IMR-90 (cell line): ENCODE measurements around the gene MZT2A. TPM values are rescaled to one million over a fixed set of nuclear protein-coding genes. Genes with fewer than 3 reads are reported as not detected.
"Not testable (repeated sequence)": the region's sequence is repeated elsewhere in the genome, so short reads cannot be mapped to it uniquely, and the experiment has no call there.

Experiments
- ATAC-seq: fragments of 200-7000 bp; cut with Tn5 transposase; 2 replicates; pipeline ENCODE4 v1.9.1; 2020; ENCODE audit warnings: low read depth, mild to moderate bottlenecking, moderate library complexity
- BruUV-seq: library from RNA; stranded (reverse); fragments of 400-500 nt; replicated peaks from 2 replicates; lab custom pipeline; 2021; lab: Mats Ljungman, UMichigan
- CTCF ChIA-PET: fragments of 300-600 bp; formaldehyde crosslinking; extraction: SDS; loops from one replicate; lab custom pipeline; 2021; ENCODE audit warnings: antibody characterized with exemption; lab: Yijun Ruan, JAX
- POLR2A ChIA-PET: fragments of 300-600 bp; sonication (Branson Sonifier 250); formaldehyde crosslinking; loops from one replicate; lab custom pipeline; 2022; ENCODE audit warnings: antibody characterized with exemption; ENCODE audit not compliant: unreplicated experiment; lab: Charles Lee
- DNase-seq: peaks from one replicate; pipeline ENCODE4 v3.0.0; 2013
- H2AFZ ChIP-seq: replicated peaks from 2 replicates; pipeline ENCODE3; 2013; ENCODE audit warnings: low read length, mild to moderate bottlenecking; ENCODE audit not compliant: poor library complexity
- H2AK5ac ChIP-seq: 2 replicates; pipeline ENCODE4 v1.6.1; 2013; ENCODE audit warnings: low read depth, low read length, inconsistent platforms
- H2AK9ac ChIP-seq: replicated peaks from 2 replicates; pipeline ENCODE3; 2013; ENCODE audit warnings: mild to moderate bottlenecking, low read depth, low read length, moderate library complexity; ENCODE audit not compliant: poor library complexity
- H2BK120ac ChIP-seq: 2 replicates; pipeline ENCODE4 v1.6.1; 2013; ENCODE audit warnings: low read depth, low read length, inconsistent platforms
- H2BK15ac ChIP-seq: 3 replicates; pipeline ENCODE4 v1.6.1; 2013; ENCODE audit warnings: low read depth, low read length, inconsistent platforms
- H2BK20ac ChIP-seq: 2 replicates; pipeline ENCODE4 v1.6.1; 2013; ENCODE audit warnings: low read depth, mild to moderate bottlenecking, inconsistent platforms, low read length, moderate library complexity
- H2BK5ac ChIP-seq: 2 replicates; pipeline ENCODE4 v1.6.1; 2013; ENCODE audit warnings: mild to moderate bottlenecking, low read depth, low read length, inconsistent platforms; ENCODE audit not compliant: poor library complexity, severe bottlenecking
- H3K14ac ChIP-seq: replicated peaks from 2 replicates; pipeline ENCODE4 v1.6.1; 2013; ENCODE audit warnings: low read depth, low read length, inconsistent platforms
- H3K18ac ChIP-seq: 2 replicates; pipeline ENCODE4 v1.6.1; 2013; ENCODE audit warnings: low read depth, low read length, control low read depth
- H3K23ac ChIP-seq: 2 replicates; pipeline ENCODE4 v1.6.1; 2013; ENCODE audit warnings: low read depth, low read length, inconsistent platforms
- H3K27ac ChIP-seq: 2 replicates; pipeline ENCODE4 v1.5.1; 2013; ENCODE audit warnings: mild to moderate bottlenecking, control low read depth, low read length; ENCODE audit not compliant: insufficient read depth
- H3K27me3 ChIP-seq: 2 replicates; pipeline ENCODE4 v1.6.1; 2013; ENCODE audit warnings: low read length; ENCODE audit not compliant: control insufficient read depth, insufficient read depth
- H3K36me3 ChIP-seq: 2 replicates; pipeline ENCODE4 v1.6.1; 2013; ENCODE audit warnings: low read length, mixed read lengths; ENCODE audit not compliant: control insufficient read depth, insufficient read depth
- H3K4ac ChIP-seq: 2 replicates; pipeline ENCODE4 v1.6.1; 2013; ENCODE audit warnings: low read depth, low read length, inconsistent platforms
- H3K4me1 ChIP-seq: 2 replicates; pipeline ENCODE4 v1.6.1; 2013; ENCODE audit warnings: low read length, mixed read lengths; ENCODE audit not compliant: control insufficient read depth, insufficient read depth
- H3K4me2 ChIP-seq: 2 replicates; pipeline ENCODE4 v1.6.1; 2013; ENCODE audit warnings: low read depth, mild to moderate bottlenecking, control low read depth, low read length, moderate library complexity
- H3K4me3 ChIP-seq: 2 replicates; pipeline ENCODE4 v1.5.1; 2013; ENCODE audit warnings: low read depth, mild to moderate bottlenecking, control low read depth, low read length, moderate library complexity; ENCODE audit not compliant: insufficient read depth
- H3K56ac ChIP-seq: 2 replicates; pipeline ENCODE4 v1.6.1; 2013; ENCODE audit warnings: low read length, inconsistent platforms; ENCODE audit not compliant: insufficient read depth; ENCODE audit errors: extremely low read depth
- H3K79me1 ChIP-seq, 2 experiments: 2 replicates each; pipeline ENCODE4 v1.6.1; 2013; ENCODE audit warnings: low read length in 2 of 2, inconsistent platforms in 1 of 2, low read depth in 1 of 2
- H3K9ac ChIP-seq: 2 replicates; pipeline ENCODE4 v1.6.1; 2013; ENCODE audit warnings: low read depth, low read length, control low read depth
- H3K9me1 ChIP-seq: 2 replicates; pipeline ENCODE4 v1.6.1; 2013; ENCODE audit warnings: low read length, inconsistent platforms; ENCODE audit not compliant: insufficient read depth
- H3K9me3 ChIP-seq: 2 replicates; pipeline ENCODE4 v1.6.1; 2013; ENCODE audit warnings: low read length; ENCODE audit not compliant: control insufficient read depth, insufficient read depth
- H4K20me1 ChIP-seq: 2 replicates; pipeline ENCODE4 v1.6.1; 2013; ENCODE audit warnings: low read length, inconsistent platforms; ENCODE audit not compliant: insufficient read depth
- H4K5ac ChIP-seq: 2 replicates; pipeline ENCODE4 v1.6.1; 2013; ENCODE audit warnings: mild to moderate bottlenecking, low read depth, low read length, control low read depth
- H4K8ac ChIP-seq, 2 experiments: 2 replicates each; pipeline ENCODE4 v1.6.1; 2013; ENCODE audit warnings: low read depth in 2 of 2, low read length in 2 of 2, control low read depth in 1 of 2, inconsistent platforms in 1 of 2
- H4K91ac ChIP-seq: 2 replicates; pipeline ENCODE4 v1.6.1; 2013; ENCODE audit warnings: low read depth, low read length, inconsistent platforms; ENCODE audit not compliant: insufficient read depth
- WGBS, 2 experiments: methylation state at CpG; one replicate each; pipeline versions ENCODE4 v1.1.5 to v1.1.7; 2013; ENCODE audit warnings: missing lambda C conversion rate in 2 of 2; ENCODE audit not compliant: insufficient read length in 1 of 2; ENCODE audit errors: extremely low coverage in 2 of 2; 5-methylcytosine and 5-hydroxymethylcytosine counted together
- dilution Hi-C: fragments of 300-500 bp; cut with HindIII; formaldehyde crosslinking; loops from one replicate; pipeline ENCODE4 v1.14.3; 2018; ENCODE audit warnings: low sequenced_read_pairs; ENCODE audit not compliant: unreplicated experiment
- in situ Hi-C: fragments of 300-500 bp; cut with MboI; formaldehyde crosslinking; loops from 3 replicates; pipeline ENCODE4 v1.14.3; 2019; ENCODE audit warnings: low sequenced_read_pairs, inconsistent platforms, mixed read lengths
- intact Hi-C: fragments of 100-400 bp; cut with micrococcal nuclease; formaldehyde crosslinking; loops from 2 replicates; pipeline ENCODE4 v1.10.0; 2022
- polyA plus RNA-seq, 3 experiments: library from polyadenylated mRNA; depleted of rRNA; stranded (reverse); fragments of >200 nt; gene quantifications; 2 replicates each; pipeline ENCODE4 v1.2.3, GENCODE V29; 2012; ENCODE audit warnings: low replicate concordance in 1 of 3
- total RNA-seq: library from RNA; depleted of rRNA; stranded (reverse); fragments of >200 nt; gene quantifications from 2 replicates; pipeline ENCODE4 v1.2.3, GENCODE V29; 2012

The MZT2A gene
- total and polyA plus RNA-seq, 2 of the 4 experiments (the other 2 are of a cell fraction), result 23.1 to 82.3 TPM

- H3K4me1 ChIP-seq, H4K91ac ChIP-seq, H3K4me2 ChIP-seq, H2BK5ac ChIP-seq, H4K8ac ChIP-seq, H3K27me3 ChIP-seq, H3K18ac ChIP-seq, H3K9me1 ChIP-seq, in situ Hi-C loops, H3K4ac ChIP-seq, H3K56ac ChIP-seq, H3K4me3 ChIP-seq, H3K9ac ChIP-seq, CTCF ChIA-PET, H2AK9ac ChIP-seq, POLR2A ChIA-PET, H2BK120ac ChIP-seq, H3K27ac ChIP-seq, H3K23ac ChIP-seq, ATAC-seq, BruUV-seq, intact Hi-C loops, H4K20me1 ChIP-seq, H2AK5ac ChIP-seq, DNase-seq, H3K36me3 ChIP-seq, H2BK15ac ChIP-seq, dilution Hi-C loops, H4K5ac ChIP-seq, H2BK20ac ChIP-seq, H2AFZ ChIP-seq, H3K14ac ChIP-seq, H3K9me3 ChIP-seq, H3K79me1 ChIP-seq: not testable (repeated sequence)
- WGBS, 2 experiments, result no CpG with 5 or more reads among the region's 3 CpGs
These were observed 21.3 kb downstream of the MZT2A start for GRCh38 chr2:131470944-131471343.

GRCh38 chr2:131467722-131468121 is 24.5 kb downstream of the MZT2A start:
- H2BK120ac ChIP-seq, H3K4me1 ChIP-seq, in situ Hi-C loops, DNase-seq, H3K79me1 ChIP-seq, BruUV-seq, H3K18ac ChIP-seq, CTCF ChIA-PET, H3K4me2 ChIP-seq, H3K27me3 ChIP-seq, H4K20me1 ChIP-seq, H3K14ac ChIP-seq, H3K4me3 ChIP-seq, H3K36me3 ChIP-seq, intact Hi-C loops, H3K27ac ChIP-seq, H3K56ac ChIP-seq, H3K23ac ChIP-seq, H4K91ac ChIP-seq, H2BK20ac ChIP-seq, H2AK9ac ChIP-seq, H2BK5ac ChIP-seq, H2AFZ ChIP-seq, POLR2A ChIA-PET, H2AK5ac ChIP-seq, H4K8ac ChIP-seq, dilution Hi-C loops, H2BK15ac ChIP-seq, H4K5ac ChIP-seq, H3K9me1 ChIP-seq, H3K9me3 ChIP-seq, ATAC-seq, H3K9ac ChIP-seq, H3K4ac ChIP-seq: not testable (repeated sequence)
- no CpG with 5 or more reads among the region's 10 CpGs for WGBS, 2 experiments
